ENCODE measurements around the gene NFE2.
"Not testable (repeated sequence)": the region's sequence is repeated elsewhere in the genome, so short reads cannot be mapped to it uniquely, and the experiment has no call there.

Gene NFE2

DNA sequence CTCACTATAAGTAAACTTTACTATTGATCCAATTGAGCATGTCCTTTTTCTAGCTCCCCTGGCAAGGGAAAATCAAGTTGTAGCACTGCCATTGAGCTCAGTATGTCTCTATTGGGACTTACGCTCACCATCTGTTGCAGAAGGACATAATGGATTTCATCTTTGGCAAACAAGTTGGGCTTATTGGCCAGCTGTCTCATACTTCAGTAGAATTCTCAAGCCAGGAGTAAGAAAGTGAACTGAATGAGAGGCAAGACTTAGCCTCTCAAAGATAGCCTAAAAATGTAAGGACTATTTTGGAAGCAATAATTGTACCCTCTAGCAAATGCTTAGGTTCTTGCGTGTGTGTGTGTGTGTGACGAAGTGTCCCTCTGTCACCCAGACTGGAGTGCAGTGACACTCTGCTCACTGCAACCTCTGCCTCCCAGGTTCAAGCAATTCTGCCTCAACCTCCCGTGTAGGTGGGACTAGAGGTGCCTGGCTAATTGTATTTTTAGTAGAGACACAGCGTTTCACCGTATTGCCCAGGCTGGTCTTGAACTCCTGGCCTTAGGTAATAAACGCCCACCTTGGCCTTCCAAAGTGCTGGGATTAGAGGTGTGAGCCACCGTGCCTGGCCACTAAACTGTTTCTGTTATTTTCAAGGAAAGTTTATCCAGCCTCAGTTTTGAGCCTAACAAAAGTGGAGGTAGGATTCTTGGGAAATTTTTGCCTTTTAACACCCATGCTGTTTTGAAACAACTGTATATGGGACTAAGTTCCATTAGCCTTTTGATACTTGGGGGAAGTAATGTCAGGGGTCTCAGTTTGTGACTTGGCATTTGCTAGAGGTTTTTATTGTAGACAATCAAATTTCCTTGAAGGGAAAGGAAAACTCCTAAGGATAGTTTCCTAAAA lies 13.3 kb downstream of the NFE2 start:
- Histone ChIP-seq H3K27me3 (ENCODE audit: control insufficient read depth, insufficient read depth, low read length) (no peaks in the 10 kb centered on the region), H3K27ac (ENCODE audit: low read depth, low read length) (peak overlapping the region; percentile 52), H3K9ac (ENCODE audit: low read depth, low read length) (no peak overlapping the region), H3K4me1 (ENCODE audit: control insufficient read depth, insufficient read depth, low read length) (peaks cover 14% of the 10 kb centered on the region), H3K36me3 (ENCODE audit: control insufficient read depth, insufficient read depth, low read length) (peaks cover 51% of the 10 kb centered on the region), H3K9me3 (ENCODE audit: control insufficient read depth, insufficient read depth, low read length) (no peaks in the 10 kb centered on the region), H3K4me3 (ENCODE audit: low read depth, low read length) (no peak overlapping the region)

DNA sequence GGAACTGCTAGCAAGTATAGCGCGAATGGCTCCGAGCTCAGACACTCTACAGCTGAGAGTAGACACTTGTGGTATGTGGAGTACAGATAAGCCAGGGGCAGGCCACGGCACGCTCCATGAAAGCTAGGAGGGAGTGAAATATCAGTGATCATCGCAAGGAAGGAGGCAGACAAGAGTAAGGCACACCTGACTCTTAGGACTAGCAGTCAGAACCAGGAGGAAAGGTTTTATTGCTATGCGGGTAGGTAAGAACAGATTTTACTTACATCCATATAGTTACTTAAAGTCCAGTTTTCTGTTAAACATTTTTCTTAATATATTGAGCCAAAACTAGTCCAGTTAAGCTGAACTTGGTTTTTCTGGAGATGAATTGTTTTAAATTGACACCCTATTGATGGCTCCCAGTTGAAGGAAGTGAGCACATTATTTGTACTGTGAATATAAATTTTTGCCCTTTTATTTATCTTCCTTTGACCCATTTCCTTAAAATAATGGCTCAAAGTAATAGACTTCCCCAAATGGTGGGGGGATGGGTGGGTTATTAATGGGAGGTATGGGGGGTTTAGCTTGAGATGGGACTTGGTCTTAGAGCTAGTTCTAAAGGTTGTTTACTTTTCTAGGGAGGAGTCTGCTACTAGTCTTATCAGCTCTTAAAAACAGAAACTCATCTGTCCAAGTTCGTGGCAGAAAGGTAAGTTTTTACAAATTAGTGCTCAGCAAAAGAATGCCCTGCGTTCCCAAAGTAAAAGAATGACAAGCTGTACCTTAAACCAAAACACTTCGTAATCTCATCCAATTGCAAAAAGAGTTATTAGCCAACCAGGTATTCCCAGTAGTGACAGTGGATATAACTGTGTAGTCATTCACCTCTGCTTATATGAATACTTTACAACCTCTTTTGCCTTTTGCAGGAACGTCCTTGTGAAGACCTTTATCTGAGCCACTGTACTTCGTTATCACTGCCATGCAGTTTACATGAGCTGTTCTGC lies 14.5 kb downstream of the NFE2 start:
- H3K4me3 ChIP-seq (ENCODE audit: low read depth, low read length), result no peak overlapping the region
- H3K27me3 ChIP-seq (ENCODE audit: control insufficient read depth, insufficient read depth, low read length), result no peaks in the 10 kb centered on the region
- peaks cover 63% of the 10 kb centered on the region for H3K36me3 ChIP-seq (ENCODE audit: control insufficient read depth, insufficient read depth, low read length)
- peak overlapping the region; percentile 52 for H3K27ac ChIP-seq (ENCODE audit: low read depth, low read length)
- H3K4me1 ChIP-seq (ENCODE audit: control insufficient read depth, insufficient read depth, low read length), result peaks cover 18% of the 10 kb centered on the region
- no peak overlapping the region for H3K9ac ChIP-seq (ENCODE audit: low read depth, low read length)
- no peaks in the 10 kb centered on the region for H3K9me3 ChIP-seq (ENCODE audit: control insufficient read depth, insufficient read depth, low read length)

DNA sequence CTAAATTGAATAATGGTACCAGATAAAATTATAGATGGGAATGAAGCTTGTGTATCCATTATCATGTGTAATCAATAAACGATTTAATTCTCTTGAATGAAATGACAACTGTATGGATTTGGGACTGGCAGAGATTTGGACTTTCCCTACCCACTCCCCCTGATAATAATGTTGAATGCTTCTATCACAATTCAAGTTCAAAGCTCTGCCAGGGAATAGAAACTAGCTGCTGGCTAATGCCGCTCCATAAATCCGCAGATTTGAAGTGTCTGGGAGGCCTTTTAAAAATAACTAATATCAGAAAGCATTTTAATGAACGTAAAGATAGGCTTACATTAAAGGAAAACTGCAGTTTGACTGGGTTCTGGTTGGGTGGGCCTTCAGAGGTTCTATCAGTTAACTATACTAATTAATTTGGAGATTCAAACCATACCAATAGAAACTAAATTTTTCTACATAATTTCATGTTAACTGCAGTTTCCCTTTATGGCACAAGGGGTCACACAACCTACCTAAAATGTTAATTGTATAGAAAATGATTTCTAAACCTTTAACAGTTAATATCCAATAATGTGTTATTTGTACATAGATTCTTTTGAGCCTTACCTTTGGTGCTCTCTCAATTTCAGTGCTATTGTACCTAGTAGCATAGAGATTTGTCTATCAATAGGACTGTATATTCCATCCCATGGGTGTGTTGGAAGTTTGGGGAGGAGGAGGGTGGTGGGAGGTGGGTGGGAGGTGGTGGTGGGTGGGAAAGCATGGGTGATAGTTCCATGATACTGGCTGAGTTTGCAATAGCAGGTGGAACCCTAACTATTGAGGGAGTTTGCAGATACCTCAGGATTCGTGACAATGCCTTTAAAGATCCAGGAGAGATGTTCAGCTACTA lies 15.4 kb downstream of the NFE2 start:
- H3K4me1 ChIP-seq (ENCODE audit: control insufficient read depth, insufficient read depth, low read length), result peaks cover 18% of the 10 kb centered on the region
- H3K27ac ChIP-seq (ENCODE audit: low read depth, low read length), result peak overlapping the region; percentile 52
- H3K9me3 ChIP-seq (ENCODE audit: control insufficient read depth, insufficient read depth, low read length), result no peaks in the 10 kb centered on the region
- H3K36me3 ChIP-seq (ENCODE audit: control insufficient read depth, insufficient read depth, low read length), result peaks cover 69% of the 10 kb centered on the region
- no peak overlapping the region for H3K9ac ChIP-seq (ENCODE audit: low read depth, low read length)
- no peak overlapping the region for H3K4me3 ChIP-seq (ENCODE audit: low read depth, low read length)
- H3K27me3 ChIP-seq (ENCODE audit: control insufficient read depth, insufficient read depth, low read length), result no peaks in the 10 kb centered on the region

DNA sequence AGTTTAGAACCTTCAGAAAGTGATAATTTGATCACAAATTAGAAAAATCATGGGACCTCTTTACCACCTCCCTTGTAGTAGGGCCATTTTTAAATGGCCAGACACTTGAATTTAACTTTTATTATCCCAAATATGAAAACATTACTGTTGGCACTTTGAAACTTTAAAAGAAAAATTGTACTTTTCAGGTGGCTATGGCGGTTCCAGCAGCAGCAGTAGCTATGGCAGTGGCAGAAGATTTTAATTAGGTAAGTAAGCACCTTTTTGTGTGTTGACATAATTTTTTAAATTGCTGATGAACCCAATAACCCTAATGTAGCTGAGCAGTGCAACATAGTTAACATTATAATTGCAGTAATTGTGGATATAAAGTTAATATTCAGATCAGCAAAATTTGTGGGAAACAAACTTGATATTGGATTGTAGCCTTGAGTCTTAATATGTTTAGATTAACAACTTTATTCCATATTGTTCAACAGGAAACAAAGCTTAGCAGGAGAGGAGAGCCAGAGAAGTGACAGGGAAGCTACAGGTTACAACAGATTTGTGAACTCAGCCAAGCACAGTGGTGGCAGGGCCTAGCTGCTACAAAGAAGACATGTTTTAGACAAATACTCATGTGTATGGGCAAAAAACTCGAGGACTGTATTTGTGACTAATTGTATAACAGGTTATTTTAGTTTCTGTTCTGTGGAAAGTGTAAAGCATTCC lies 16.6 kb downstream of the NFE2 start:
- not testable (repeated sequence) for H3K27me3 ChIP-seq (ENCODE audit: control insufficient read depth, insufficient read depth, low read length); H3K9me3 ChIP-seq (ENCODE audit: control insufficient read depth, insufficient read depth, low read length)
- Histone ChIP-seq H3K27ac (ENCODE audit: low read depth, low read length) (peak overlapping the region; percentile 46), H3K4me1 (ENCODE audit: control insufficient read depth, insufficient read depth, low read length) (peaks cover 18% of the 10 kb centered on the region), H3K4me3 (ENCODE audit: low read depth, low read length) (peak overlapping the region; percentile 95), H3K9ac (ENCODE audit: low read depth, low read length) (peak overlapping the region; percentile 30; the same call in 1 of the 2 replicates), H3K36me3 (ENCODE audit: control insufficient read depth, insufficient read depth, low read length) (peaks cover 69% of the 10 kb centered on the region)

DNA sequence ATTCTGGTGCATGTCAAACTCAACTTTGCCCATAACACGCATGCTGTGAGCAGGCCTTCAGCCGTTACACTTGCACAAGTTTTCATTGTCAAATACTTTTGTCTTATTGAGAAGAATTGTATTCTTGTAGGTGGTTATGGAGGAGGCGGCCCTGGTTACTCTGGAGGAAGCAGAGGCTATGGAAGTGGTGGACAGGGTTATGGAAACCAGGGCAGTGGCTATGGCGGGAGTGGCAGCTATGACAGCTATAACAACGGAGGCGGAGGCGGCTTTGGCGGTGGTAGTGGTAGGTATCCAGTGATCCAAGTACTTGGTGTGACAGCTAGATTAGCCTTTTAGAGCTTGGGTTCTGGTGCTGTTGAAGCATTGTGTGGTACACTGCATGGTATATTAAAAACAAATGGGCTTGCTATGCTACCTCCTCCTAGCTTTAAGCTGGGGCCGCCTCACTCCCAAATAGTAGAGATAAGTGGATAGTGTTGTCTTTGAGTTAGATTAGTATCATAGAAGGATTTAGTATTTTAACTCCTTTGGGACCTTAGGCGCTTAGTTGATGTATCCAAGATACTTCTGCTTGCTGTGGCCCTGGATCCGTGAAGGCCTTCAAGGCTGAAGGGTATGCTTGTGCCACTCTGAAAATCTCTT lies 17.7 kb downstream of the NFE2 start:
- Histone ChIP-seq H3K9me3 (ENCODE audit: control insufficient read depth, insufficient read depth, low read length) (no peaks in the 10 kb centered on the region), H3K9ac (ENCODE audit: low read depth, low read length) (peak overlapping the region; percentile 100), H3K4me3 (ENCODE audit: low read depth, low read length) (peak overlapping the region; percentile 95), H3K4me1 (ENCODE audit: control insufficient read depth, insufficient read depth, low read length) (peaks cover 20% of the 10 kb centered on the region), H3K27me3 (ENCODE audit: control insufficient read depth, insufficient read depth, low read length) (no peaks in the 10 kb centered on the region), H3K36me3 (ENCODE audit: control insufficient read depth, insufficient read depth, low read length) (peaks cover 79% of the 10 kb centered on the region), H3K27ac (ENCODE audit: low read depth, low read length) (peak overlapping the region; percentile 46)

GRCh38 chr12:54281694-54282093 lies 19.1 kb downstream of the NFE2 start:
- Histone ChIP-seq H3K4me1 (ENCODE audit: control insufficient read depth, insufficient read depth, low read length) (peaks cover 24% of the 10 kb centered on the region), H3K36me3 (ENCODE audit: control insufficient read depth, insufficient read depth, low read length) (peaks cover 70% of the 10 kb centered on the region), H3K27ac (ENCODE audit: low read depth, low read length) (peak overlapping the region; percentile 97), H3K9ac (ENCODE audit: low read depth, low read length) (peak overlapping the region; percentile 100), H3K4me3 (ENCODE audit: low read depth, low read length) (peak overlapping the region; percentile 95)
- not testable (repeated sequence) for H3K9me3 ChIP-seq (ENCODE audit: control insufficient read depth, insufficient read depth, low read length); H3K27me3 ChIP-seq (ENCODE audit: control insufficient read depth, insufficient read depth, low read length)

DNA sequence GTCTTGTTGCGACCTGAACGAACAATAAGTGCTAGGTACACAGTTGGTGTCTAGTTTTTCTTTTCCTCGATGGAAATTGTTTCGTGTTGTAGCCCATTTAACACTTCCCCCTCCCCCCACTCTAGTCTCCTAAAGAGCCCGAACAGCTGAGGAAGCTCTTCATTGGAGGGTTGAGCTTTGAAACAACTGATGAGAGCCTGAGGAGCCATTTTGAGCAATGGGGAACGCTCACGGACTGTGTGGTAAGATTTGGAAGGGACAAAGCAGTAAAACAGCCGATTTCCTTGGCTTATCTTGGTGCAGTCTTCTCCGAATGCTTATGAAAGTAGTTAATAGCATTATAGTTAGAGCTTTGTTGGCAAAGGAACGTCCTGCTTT lies 19.6 kb downstream of the NFE2 start:
- H3K9ac ChIP-seq (ENCODE audit: low read depth, low read length), result peak overlapping the region; percentile 100
- H3K4me1 ChIP-seq (ENCODE audit: control insufficient read depth, insufficient read depth, low read length), result peaks cover 24% of the 10 kb centered on the region
- H3K27ac ChIP-seq (ENCODE audit: low read depth, low read length), result peak overlapping the region; percentile 97
- H3K27me3 ChIP-seq (ENCODE audit: control insufficient read depth, insufficient read depth, low read length); H3K9me3 ChIP-seq (ENCODE audit: control insufficient read depth, insufficient read depth, low read length): not testable (repeated sequence)
- H3K4me3 ChIP-seq (ENCODE audit: low read depth, low read length), result peak overlapping the region; percentile 95
- peaks cover 66% of the 10 kb centered on the region for H3K36me3 ChIP-seq (ENCODE audit: control insufficient read depth, insufficient read depth, low read length)

GRCh38 chr12:54280468-54281260 lies 20.2 kb downstream of the NFE2 start, which contains the start of gene HNRNPA1:
HNRNPA1 (plus strand) TSS chr12:54280726; CDS start chr12:54280808, 82 bp downstream.
- Histone ChIP-seq H3K9ac (ENCODE audit: low read depth, low read length) (peak within 1 kb of the TSS; percentile 100), H3K4me1 (ENCODE audit: control insufficient read depth, insufficient read depth, low read length) (peaks cover 24% of the 10 kb centered on the region)

More at GRCh38 chr12:54280468-54281260, 20.2 kb downstream of the NFE2 start, which contains the start of gene HNRNPA1:
- H3K27me3 ChIP-seq (ENCODE audit: control insufficient read depth, insufficient read depth, low read length), result no peaks in the 10 kb centered on the region
- peaks cover 60% of the 10 kb centered on the region for H3K36me3 ChIP-seq (ENCODE audit: control insufficient read depth, insufficient read depth, low read length)
- H3K9me3 ChIP-seq (ENCODE audit: control insufficient read depth, insufficient read depth, low read length), result no peaks in the 10 kb centered on the region
- H3K27ac ChIP-seq (ENCODE audit: low read depth, low read length), result peak within 1 kb of the TSS; percentile 97
- H3K4me3 ChIP-seq (ENCODE audit: low read depth, low read length), result peak within 1 kb of the TSS; percentile 95
